GM18511 (cell line): ENCODE results near the gene ARRB1.
"Not testable (repeated sequence)": the region's sequence is repeated elsewhere in the genome, so short reads cannot be mapped to it uniquely, and the experiment has no call there.

Experiments
- ATAC-seq: cut with Tn5 transposase; IDR thresholded peaks from one replicate; pipeline ENCODE4 v1.9.1; 2021; ENCODE audit warnings: mild to moderate bottlenecking, moderate library complexity; ENCODE audit not compliant: unreplicated experiment

ARRB1 gene

DNA sequence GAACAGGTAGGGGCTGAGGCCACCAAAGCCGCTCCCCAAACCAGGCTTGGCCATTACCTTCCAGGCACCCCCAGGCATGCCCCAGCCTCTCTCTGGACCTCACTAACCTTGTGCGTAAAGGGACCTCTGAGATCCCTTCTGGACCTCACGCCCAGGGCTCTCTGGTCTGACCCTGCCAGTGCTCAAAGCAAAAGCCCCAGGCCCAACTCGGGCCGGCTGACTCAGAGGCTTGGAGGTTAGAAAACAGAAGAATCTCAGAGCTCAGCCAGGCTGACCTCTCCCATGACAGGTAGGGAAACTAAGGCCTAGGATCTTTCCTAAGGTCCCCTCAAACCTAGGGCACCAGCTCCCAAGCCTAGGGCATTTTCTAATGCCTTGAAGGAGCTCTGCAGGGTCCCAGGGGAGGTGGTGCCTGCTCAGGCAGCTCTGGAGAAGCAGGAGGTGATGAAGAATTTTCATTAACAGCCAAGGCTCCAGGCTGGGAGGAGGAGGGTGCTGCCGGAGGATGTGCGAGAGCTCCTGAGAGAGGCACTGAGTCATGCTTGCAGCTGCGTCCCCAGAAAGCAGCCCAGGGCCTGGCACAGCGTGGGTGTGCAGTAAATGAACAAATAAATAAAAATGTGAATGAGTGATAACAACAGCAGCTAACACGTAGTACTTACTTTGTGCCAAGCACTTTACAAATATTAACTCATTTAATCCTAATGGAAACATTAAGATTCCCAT lies 25.6 kb downstream of the ARRB1 start:
- no peak for ATAC-seq

DNA sequence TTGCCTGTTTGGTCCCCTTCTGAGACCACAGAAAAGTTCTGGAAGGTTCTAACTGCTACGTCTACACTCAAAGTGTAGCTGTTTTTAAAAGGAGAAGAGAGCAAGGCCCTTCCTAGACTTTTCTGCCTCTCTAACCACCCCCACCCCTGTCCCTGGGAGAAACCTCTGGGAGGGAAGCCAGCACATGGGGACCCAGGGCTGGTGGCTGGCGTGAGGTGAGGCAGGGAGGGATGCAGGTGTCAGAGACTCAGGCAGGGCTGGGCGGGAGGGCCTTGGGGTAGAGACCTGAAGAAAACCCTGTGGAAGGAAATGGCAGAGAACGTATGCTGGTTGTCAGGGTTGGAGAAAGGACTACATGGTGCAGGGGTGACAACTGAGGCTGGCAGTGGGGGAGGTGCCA lies 26.7 kb downstream of the ARRB1 start:
- no peak for ATAC-seq

DNA sequence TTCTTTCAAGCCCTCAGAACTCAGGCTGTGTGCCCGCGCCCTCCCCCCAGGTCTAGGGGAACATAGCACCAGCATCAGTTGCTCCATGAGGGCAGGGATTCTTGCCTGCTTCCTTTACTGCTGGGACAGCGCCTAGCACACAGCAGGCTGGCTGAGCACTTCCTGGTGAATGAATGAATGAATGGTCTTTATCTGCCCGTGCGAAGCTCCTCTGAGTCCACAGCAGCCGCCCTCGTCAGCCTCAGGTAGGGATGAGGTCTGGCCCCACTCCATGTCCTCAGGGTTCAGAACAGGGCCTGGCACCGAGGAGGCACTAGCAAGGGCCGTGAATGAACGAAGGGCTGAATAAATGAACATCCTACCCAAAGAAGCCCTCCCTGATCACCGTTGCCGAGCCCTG lies 27.3 kb downstream of the ARRB1 start:
- no peak for ATAC-seq

DNA sequence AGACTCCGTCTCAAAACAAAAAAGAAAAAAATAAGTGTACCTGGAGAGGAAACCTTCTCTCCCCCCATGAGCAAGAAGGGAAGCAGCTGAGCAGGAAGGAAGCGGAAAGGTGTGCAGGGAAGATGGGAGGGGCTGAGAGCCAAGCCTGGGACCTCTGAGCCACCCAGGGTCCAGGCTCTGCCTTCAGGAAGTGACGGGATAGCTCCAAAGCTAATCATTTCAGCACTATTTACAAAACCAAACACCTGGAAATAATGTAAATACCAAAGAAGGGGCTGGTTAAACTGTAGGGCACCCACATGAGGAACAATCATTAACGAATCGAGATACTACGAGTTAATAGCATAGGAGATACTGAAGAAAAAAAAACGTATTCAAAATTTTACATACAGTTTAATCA lies 27.9 kb downstream of the ARRB1 start:
- ATAC-seq: no peak

DNA sequence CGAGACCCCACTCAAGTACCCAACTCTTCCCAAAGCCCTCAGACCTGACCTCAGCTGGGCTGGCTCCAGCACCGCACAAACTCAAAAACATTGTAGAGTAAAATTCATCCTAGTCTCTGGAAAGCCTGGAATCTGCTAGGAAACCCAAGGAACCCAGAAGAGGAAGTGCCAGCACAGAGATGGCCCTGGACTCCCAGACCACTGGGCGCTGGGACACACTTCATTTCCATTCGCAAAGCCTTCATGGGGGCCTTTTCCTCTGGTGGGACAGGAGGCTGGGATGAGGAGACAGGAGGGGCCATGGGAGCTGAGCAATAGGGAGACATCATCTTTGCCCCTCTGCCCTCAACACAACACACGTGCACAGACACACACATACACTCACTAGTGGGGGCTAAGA lies 30.8 kb downstream of the ARRB1 start:
- no peak for ATAC-seq

DNA sequence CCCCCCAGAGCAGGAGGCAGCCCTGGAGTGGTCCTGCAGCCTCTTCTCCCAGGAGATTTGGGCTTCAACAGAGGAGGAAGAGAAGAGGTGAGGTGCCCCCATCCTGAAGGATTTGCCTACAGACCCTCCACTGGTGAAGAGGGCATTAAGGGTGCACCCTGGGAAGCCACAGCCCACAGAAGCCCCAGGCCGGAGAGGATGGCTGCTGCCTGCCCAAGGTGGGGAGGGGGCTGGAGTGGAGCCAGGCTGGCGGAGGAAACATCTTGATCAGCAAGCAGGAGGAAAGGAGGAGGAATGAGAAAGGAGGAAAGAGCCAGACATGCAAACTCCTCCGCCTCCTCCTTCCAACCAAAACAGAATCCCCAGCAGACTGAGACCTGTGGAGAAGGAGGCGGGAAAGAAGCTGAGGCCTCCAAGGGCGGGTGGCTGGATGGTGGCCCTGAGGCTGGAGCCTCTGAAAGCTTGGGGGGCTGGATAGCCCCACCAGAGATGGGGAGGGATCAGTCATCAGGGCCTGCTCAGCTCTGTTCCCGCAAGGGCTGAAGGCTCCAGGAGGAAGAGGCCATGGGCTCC lies 31.3 kb downstream of the ARRB1 start:
- ATAC-seq: no peak

DNA sequence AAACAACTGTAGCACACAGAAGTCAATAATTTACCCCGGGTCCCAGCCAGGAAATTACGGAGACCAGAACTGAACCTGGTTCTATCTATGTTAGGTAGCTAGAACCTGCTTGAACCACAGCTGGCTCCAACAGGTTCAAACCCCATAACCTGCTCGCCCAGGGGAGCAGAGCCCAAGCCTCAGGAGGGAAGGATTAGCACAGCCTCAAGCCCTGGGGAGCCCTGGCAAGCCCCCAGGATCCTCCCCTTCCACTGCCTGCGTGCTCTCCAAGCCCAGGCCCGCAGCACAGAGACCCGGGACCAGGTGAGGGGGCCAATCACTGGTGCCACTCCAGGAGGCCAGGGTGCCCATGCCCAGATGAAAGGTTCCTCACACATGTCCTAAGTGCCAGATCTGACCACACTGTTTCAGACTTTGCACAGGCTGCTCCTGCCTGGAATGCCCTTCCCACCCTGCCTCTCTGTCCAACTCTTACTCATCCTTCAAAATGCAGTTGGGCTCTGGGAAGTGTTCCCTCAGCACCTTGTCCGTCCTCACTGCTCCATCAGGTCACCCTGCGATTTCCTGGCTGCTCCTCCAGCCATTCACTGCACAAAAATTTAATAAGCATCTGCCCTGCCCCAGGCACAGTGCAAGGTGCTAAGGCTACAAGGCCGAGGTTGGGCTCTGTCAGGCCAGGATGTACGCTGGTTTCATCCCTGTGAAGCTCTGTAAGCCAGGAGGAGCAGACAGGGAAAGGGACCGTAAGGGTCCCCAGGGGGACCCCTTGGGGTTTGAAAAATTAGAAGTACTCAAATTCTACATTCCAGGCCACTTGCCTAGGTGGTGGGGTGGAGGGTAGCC lies 32.2 kb downstream of the ARRB1 start:
- ATAC-seq: no peak

DNA sequence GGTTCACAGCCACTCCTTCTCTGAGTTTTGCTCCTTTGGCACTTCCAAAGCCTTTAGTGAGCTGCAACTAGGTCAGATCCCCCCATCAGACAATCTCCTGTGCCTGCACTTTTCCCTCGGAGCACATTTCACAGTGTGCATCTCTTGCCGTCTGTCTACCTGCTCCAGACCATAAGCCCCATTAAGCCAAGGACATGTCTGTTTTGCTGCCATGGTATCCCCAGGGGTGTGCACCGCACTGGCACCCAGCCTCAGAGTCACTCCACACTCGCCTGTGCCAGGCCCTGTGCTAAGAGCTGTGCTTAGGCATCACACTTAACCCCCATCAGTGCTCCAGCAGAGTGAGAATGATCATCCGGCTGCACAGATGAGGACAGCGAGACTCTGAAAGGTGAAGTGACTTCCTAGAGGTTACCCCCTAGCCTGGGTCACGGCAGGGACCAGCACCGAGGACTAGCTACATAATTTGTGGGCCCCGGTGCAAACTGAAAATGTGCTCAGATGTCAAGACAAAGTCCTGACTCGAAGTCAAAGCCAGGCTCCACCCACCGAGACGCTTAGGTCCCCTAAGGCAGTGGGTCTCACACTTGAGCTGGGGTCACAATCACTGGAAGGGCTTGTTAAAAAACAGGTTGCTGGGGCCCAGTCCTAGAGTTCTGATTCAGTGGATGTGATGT lies 33.9 kb downstream of the ARRB1 start:
- no peak for ATAC-seq

DNA sequence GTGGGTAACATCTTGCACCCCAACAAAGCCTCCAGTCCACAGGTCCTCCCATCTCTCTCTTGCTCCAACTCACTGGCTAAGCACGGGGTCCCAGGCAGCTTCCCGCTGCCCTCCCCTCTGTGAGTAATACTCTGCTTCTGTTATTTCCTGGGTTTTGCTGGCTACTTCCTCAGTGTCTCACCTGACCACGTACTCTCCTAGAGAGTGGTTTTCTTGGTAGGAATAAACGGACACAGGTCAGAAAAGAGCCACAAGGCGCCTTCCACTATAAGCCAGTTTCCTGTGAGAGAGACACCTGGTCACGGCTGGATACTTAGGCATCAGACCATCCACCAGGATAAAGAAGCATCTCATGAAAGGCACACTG lies 36.0 kb downstream of the ARRB1 start:
- ATAC-seq: no peak

DNA sequence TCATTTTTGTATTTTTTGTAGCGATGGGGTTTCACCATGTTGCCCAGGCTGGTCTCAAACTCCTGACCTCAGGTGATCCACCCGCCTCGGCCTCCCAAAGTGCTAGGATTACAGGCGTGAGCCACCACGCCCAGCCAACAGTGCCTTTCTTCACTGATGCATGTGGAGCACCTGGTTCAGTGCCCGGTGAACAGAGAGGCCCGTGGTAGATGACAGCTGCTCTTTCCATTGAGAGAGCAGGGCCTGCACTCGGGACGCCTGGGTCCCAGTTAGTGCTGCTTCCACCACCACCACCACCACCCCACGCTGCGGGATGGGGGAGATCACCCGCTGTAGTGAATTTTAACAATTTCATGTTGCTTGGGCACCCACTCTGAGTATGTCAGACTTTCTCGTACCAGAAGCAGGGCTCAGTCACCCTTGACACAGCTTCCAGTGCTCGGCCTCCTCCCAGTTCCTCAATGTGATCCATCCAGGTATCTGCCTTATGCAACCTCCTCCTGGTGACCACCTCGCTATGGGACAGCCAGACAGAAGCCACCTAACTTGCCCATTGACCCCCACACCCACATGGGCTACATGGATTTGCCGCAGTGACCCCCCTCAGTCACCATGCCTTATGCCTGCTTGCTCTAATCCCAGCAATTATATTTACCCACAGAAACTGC lies 36.6 kb downstream of the ARRB1 start:
- ATAC-seq: no peak

DNA sequence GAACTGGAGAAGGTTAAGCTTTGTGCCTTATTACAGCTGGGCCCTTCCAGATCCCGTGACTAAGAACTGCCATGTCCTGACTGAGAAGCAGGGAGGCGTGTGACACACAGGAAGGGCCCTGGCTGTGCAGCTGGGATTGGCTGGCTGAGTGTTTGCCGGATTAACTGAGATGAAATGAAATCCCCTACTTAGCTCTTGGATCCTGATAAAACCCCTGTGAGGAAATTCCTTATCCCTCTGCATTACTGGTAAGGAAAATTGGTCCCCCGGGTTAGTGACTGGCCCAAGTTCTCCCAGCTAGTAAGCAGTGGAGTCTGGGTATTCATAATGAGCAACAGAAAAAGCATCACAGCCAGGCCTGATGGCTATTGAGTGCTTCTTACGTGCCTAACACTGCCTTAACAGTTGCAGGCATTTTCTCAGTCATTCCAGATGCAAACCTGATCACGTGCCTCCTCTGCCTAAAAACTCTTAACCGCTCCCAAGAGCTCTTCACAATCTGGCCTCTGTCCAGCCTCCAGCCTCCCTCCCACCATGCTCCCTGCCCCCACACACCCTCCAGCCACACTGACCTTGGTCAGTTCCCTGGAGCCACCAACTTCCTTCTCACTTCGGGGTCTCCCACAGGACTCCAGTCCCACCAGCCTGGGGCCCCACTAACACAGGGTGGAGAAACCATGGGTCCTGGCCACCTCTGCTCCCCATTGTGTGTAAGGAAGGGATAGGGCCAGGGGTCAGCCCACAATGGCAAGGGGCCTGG lies 37.8 kb downstream of the ARRB1 start:
- ATAC-seq: no peak

DNA sequence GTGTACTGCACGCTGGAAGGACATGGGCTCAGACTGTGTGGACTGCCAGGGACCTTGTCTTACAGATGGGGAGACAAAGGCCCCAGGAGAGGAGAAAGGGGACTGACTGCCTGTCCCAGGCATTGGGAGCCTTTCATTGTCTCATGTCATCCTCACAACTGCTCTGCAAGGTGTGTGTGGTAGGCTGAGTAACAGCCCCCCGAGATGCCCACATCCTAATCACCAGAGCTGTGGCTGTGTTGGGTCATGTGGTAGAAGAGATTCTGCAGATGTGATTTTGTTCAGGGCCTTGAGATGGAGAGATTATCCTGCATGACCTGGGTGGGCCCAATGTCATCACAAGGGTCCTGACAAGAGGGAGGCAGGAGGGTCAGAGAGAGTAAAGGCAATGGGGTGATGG lies 39.1 kb downstream of the ARRB1 start:
- ATAC-seq: no peak

DNA sequence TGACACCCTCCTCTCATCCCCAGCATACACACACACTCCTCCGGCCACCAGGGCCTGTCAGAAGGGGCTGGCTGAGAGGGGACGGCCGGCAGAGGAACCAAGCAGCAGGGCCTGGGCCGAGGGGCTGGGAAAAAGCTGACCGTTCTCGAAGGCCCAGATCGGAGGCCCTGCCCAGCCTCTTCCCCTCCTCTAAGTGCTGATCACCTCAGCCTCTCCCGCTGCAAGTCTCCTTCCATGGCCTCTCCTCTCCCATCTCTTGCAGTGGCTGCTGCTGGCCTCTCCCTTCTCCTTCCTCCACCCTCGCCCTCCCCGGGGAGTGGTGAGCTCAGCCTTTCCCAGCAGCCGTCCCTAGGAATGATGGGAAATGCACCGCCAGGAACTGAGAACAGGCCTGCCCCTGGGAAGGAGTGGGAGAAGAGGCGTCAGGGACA lies 39.6 kb downstream of the ARRB1 start:
- no peak for ATAC-seq

DNA sequence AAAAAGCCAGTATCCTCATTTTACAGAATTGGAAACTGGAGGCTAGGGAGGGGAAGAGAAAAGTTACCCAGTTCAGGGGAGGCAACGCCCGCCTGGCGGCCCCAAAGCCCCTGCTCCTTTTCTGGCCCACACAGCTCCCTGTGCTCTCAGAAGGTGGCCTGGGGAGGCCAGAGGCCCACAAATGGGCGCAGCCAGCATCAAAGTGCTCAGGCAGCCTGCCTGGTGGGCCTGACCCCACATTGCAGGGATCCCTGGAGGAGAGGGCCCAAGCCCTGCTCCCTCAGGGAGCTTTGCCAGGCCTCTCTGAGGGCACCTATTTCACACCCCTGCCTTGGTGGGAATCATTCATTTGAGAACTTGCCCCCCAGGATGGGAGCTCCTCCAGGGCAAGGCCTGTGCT lies 42.5 kb downstream of the ARRB1 start:
- no peak for ATAC-seq

DNA sequence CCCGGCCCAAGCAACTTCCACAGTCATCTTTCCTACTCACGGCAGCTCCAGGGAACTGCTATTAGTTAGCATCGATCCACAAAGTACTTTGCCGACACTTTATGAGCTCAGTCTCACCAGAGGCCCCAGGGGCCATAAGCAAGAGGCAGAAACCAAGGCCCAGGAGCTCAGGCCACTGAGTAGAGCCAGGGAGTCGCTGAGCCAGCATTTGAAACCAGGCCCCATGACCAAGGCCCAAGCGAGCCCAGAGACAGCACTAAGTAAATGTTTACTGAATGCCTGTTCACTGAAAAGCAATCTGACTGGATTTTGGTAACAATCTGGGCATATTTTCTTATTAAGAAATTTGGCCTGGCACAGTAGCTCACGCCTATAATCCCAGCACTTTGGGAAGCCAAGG lies 43.3 kb downstream of the ARRB1 start:
- no peak for ATAC-seq

DNA sequence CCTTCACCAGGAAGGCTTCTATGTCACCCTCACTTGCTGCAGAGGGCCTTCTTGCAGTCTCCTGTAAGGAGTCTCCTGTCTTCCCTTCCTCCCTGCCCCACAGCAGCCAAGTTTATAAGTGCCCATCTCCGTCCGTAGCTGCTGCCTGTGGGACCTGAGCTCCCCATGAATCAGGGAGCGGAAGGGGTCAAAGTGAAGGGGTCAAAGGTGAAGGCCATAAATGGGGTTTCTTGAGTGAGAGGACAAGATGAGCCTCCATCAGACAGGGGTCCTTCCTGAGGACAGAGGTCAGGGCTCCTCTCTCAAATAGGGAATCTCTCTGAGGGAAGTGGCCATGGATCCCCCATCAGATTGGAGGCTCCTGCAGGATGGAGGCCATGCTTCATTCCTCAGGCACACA lies 44.4 kb downstream of the ARRB1 start:
- ATAC-seq: no peak

DNA sequence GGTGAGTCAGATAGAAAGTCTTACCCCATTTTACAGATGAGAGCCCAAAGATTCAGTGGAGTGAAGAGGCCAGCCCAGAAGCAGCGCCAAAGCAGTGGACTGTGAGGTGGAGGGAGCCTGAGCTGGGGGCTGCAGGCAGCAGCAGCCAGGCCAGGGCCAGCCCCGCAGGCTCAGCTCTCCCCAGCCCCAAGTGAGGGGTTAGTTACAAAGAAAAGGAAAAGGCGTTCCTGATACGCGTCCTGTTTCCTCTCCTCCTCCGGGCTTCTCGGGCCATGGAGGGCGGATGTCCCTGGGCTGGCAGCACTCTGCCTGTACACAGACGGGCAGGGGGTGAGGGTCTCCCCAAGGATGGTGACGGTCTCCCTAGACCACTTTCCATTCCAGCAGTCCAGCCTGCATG lies 44.9 kb downstream of the ARRB1 start:
- ATAC-seq: no peak

DNA sequence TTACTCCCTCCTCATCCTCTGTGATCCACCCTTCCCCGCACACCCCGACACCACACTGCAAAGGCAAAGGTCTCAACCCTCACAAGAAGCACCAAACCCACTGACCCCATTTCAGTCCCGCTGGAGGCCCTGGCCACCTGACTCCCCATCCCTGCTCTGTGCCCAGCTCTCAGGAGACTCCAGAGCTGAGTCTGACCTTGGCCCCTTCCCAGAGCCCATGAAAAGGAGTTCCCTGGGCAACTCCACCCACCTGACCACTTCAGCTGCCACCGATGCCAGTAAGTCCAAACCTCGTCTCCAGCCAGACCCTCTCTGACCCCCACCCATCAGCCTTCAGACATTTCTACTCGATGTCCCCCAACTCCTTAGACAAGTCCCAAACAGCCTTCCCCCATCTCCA lies 45.5 kb downstream of the ARRB1 start:
- ATAC-seq: no peak

DNA sequence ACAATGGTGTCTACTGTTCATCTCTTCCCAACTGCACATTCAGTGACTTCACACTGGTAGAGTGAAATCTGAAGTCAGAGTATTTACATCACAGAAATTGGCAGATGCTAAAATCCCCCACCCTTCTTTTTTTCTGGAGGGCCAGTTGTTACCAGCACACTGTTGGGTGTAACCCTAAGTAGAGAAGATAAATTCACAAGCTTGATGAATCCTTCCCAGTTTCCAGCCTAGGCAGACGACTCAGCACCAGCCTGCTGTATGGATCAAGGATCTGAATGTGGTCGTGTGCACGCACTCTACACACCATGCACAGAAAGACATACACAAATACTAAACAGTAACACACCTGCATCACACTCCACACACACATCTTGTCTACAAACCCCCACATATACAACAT lies 46.0 kb downstream of the ARRB1 start:
- ATAC-seq: no peak

DNA sequence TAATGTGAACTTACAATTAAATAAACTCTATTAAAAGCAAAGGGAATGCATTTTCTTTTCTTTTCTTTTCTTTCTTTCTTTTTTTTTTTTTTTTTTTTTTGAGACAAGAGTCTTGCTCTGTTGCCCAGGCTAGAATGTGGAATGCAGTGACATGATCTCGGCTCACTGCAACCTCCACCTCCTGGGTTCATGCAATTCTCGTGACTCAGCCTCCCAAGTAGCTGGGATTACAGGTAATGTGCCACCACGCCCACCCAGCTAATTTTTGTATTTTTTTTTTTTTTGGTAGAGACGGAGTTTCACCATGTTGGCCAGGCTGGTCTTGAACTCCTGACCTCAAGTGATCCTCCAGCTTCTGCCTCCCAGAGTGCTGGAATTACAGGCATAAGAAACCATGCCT lies 46.5 kb downstream of the ARRB1 start:
- ATAC-seq: not testable (repeated sequence)
